SHP77 (cell line): ENCODE data around the gene IFT88.

Experiments
- DNase-seq, 2 experiments: peaks; one replicate each; lab custom pipeline; 2025; lab: John Stamatoyannopoulos, UW

Gene IFT88

GRCh38 chr13:20716951-20717350, 150.0 kb downstream of the IFT88 start:
- DNase-seq = no peak

GRCh38 chr13:20717581-20718542, 150.9 kb downstream of the IFT88 start:
- DNase-seq = no peak

GRCh38 chr13:20718958-20719566, 152.1 kb downstream of the IFT88 start:
- no peak for DNase-seq

- no peak for DNase-seq
Observed at GRCh38 chr13:20719783-20720182, 152.8 kb downstream of the IFT88 start.

GRCh38 chr13:20720499-20720898, 153.5 kb downstream of the IFT88 start:
- no peak for DNase-seq

GRCh38 chr13:20721058-20721453, 154.1 kb downstream of the IFT88 start:
- DNase-seq = no peak

- DNase-seq = no peak
Observed at GRCh38 chr13:20721454-20722357, 154.7 kb downstream of the IFT88 start.

GRCh38 chr13:20727856-20728255, 160.9 kb downstream of the IFT88 start:
- no peak for DNase-seq

- DNase-seq = no peak
Observed at GRCh38 chr13:20728579-20729311, 161.8 kb downstream of the IFT88 start.

- DNase-seq = no peak
Observed at GRCh38 chr13:20729633-20730585, 163.0 kb downstream of the IFT88 start.

- no peak for DNase-seq
Observed at GRCh38 chr13:20738616-20739015, 171.7 kb downstream of the IFT88 start.

GRCh38 chr13:20740021-20740420, 173.1 kb downstream of the IFT88 start:
- no peak for DNase-seq
